SH-SY5Y (cell line): ENCODE data around the gene KNL1.

ENCODE experiments used
- GATA2 ChIP-seq: IDR thresholded peaks from 2 replicates; pipeline ENCODE4 v1.6.1; 2011; ENCODE audit warnings: mild to moderate bottlenecking, low read depth, low read length
- GATA3 ChIP-seq: IDR thresholded peaks from 2 replicates; pipeline ENCODE4 v1.6.1; 2011; ENCODE audit warnings: low read depth, mild to moderate bottlenecking, low read length, moderate library complexity

The KNL1 gene

GRCh38 chr15:40593588-40594428 is at the start of gene KNL1:
Gene KNL1 (plus strand): TSS chr15:40594249. CDS start chr15:40602932, 8,683 bp downstream.
- TF ChIP-seq GATA3 = no peak
- no peak for TF ChIP-seq GATA2

GRCh38 chr15:40545457-40545856 is 48.6 kb upstream of the KNL1 start:
- TF ChIP-seq GATA2 (no peak), GATA3 (no peak)

GRCh38 chr15:40548610-40549009 is 45.4 kb upstream of the KNL1 start:
- no peak for TF ChIP-seq GATA3
- no peak for TF ChIP-seq GATA2

- TF ChIP-seq GATA3 = no peak
These were observed 44.2 kb upstream of the KNL1 start for GRCh38 chr15:40549894-40550293.

- TF ChIP-seq GATA3 = no peak
- no peak for TF ChIP-seq GATA2
These were observed 43.6 kb upstream of the KNL1 start for GRCh38 chr15:40550341-40551037.

GRCh38 chr15:40554161-40554525 is 39.9 kb upstream of the KNL1 start:
- TF ChIP-seq GATA3 = no peak
- TF ChIP-seq GATA2 = no peak

GRCh38 chr15:40555876-40556275 is 38.2 kb upstream of the KNL1 start:
- no peak for TF ChIP-seq GATA2
- no peak for TF ChIP-seq GATA3

GRCh38 chr15:40558952-40559742 is 34.9 kb upstream of the KNL1 start:
- TF ChIP-seq GATA3 (no peak), GATA2 (no peak)

GRCh38 chr15:40562691-40563090 is 31.4 kb upstream of the KNL1 start:
- TF ChIP-seq GATA2 (no peak), GATA3 (no peak)

- TF ChIP-seq GATA3 (no peak), GATA2 (no peak)
These were observed 30.6 kb upstream of the KNL1 start for GRCh38 chr15:40563426-40563825.

GRCh38 chr15:40564591-40565332 is 29.3 kb upstream of the KNL1 start, which contains the start of gene CCDC32:
Gene CCDC32 (minus strand): TSS chr15:40565042. CDS start chr15:40563015, 2,027 bp downstream.
- TF ChIP-seq GATA2 = no peak
- no peak for TF ChIP-seq GATA3

- TF ChIP-seq GATA2 (no peak), GATA3 (no peak)
These were observed 28.5 kb upstream of the KNL1 start for GRCh38 chr15:40565333-40566238.

- TF ChIP-seq GATA3 (no peak), GATA2 (no peak)
These were observed 26.9 kb upstream of the KNL1 start for GRCh38 chr15:40567111-40567510.
